GF-D8 (cell line): ENCODE results near the gene CCRL2.
"Not testable (repeated sequence)": the region's sequence is repeated elsewhere in the genome, so short reads cannot be mapped to it uniquely, and the experiment has no call there.

ENCODE experiments used
- DNase-seq: peaks from one replicate; lab custom pipeline; 2025; lab: John Stamatoyannopoulos, UW

CCRL2 gene

DNA sequence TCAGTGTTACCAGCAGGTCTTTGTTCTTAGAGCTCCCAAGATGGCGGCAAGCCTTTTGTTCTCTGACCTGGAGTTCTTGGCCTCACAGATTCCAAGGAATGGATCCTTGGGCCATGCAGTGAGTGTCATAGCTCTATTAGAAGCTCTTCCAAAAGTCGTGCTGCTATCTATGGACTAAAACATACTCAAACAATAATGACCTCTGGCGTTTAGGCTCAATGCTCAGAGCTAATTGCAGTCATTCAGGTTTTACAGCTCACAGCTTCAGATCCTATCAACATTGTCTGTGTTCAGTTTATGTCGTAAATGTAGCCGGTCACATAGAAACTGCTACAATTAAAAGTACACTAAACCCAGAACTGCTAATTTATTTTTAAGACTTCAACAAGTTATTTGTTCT is 22.2 kb downstream of the CCRL2 start:
- no peak for DNase-seq

- no peak for DNase-seq
Measured at GRCh38 chr3:46429671-46430070, 22.6 kb downstream of the CCRL2 start.

DNA sequence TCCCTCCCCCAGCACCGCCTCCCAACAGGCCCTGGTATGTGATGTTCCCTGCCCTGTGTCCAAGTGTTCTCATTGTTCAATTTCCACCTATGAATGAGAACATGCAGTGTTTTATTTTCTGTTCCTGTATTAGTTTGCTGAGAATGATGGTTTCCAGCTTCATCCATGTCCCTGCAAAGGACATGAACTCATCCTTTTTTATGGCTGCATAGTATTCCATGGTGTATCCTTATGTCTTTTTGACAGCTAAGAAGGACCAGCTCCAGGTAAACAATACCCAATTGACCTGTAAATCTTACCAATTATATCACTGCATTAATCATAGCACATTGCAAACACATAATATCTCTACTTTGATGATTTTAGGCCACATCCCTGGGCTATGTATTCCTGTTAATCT is 23.8 kb downstream of the CCRL2 start:
- not testable (repeated sequence) for DNase-seq

DNA sequence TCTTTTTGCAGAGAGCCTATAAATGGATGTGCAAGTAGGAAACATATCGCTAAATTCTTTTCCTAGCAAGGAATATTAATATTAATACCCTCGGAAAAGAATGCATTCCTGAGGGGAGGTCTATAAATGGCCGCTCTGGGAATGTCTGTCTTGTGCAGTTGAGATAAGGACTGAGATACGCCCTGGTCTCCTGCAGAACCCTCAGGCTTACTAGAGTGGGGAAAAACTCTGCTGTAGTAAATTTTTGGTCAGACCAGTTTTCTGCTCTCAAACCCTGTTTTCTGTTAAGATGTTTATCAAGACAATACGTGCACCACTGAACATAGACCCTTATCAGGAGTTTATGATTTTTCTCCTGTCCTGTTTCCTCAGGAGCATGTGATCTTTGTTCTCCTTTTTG is 24.8 kb downstream of the CCRL2 start:
- peak; percentile 69 for DNase-seq

- DNase-seq: peak; percentile 90
Measured at GRCh38 chr3:46433118-46433517, 26.1 kb downstream of the CCRL2 start.

- DNase-seq: no peak
Measured at GRCh38 chr3:46433841-46434240, 26.8 kb downstream of the CCRL2 start.

GRCh38 chr3:46435081-46435726 is 28.1 kb downstream of the CCRL2 start:
- DNase-seq: no peak

- DNase-seq: peak; percentile 32
Measured at GRCh38 chr3:46438831-46439230, 31.8 kb downstream of the CCRL2 start.

- peak; percentile 21 for DNase-seq
Measured at GRCh38 chr3:46440531-46441294, 33.7 kb downstream of the CCRL2 start.

GRCh38 chr3:46442576-46443530 is 35.8 kb downstream of the CCRL2 start:
- peak; percentile 35 for DNase-seq

DNA sequence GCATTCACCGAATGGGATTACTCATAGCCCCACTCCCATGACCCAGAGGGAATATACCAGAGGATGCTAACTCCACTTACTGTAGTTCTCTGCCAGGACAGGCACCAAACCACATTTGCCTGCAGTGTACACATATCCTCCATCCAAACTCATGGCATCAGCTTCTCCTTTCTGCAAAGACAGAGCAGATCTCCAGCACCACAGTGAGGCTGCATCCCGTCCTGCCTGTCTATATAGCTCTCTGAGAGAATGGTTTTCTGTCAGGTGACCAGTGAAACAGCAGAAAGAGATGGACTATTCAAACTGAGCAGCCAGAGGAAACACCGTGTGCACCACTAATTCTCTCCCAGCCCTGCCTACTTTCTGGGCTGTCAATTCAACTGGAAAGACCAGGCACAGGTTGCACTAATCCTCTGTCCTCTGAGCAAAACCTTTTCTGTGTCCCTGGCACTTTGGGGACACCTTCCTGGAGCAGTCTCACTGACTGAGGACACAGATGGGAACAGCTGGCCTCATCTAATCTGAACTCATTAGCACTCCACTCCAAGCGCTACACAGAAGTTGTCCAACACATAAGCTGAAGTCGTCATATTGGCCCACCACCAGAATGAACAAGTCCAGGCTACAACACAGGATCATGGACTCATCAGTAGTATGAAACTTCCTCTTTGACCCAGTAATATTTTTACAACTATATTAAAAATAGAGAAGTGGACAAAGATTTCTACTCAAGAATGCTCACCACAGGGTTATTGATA is 40.3 kb downstream of the CCRL2 start:
- DNase-seq: no peak

- DNase-seq: no peak
Measured at GRCh38 chr3:46448721-46449120, 41.7 kb downstream of the CCRL2 start.

DNA sequence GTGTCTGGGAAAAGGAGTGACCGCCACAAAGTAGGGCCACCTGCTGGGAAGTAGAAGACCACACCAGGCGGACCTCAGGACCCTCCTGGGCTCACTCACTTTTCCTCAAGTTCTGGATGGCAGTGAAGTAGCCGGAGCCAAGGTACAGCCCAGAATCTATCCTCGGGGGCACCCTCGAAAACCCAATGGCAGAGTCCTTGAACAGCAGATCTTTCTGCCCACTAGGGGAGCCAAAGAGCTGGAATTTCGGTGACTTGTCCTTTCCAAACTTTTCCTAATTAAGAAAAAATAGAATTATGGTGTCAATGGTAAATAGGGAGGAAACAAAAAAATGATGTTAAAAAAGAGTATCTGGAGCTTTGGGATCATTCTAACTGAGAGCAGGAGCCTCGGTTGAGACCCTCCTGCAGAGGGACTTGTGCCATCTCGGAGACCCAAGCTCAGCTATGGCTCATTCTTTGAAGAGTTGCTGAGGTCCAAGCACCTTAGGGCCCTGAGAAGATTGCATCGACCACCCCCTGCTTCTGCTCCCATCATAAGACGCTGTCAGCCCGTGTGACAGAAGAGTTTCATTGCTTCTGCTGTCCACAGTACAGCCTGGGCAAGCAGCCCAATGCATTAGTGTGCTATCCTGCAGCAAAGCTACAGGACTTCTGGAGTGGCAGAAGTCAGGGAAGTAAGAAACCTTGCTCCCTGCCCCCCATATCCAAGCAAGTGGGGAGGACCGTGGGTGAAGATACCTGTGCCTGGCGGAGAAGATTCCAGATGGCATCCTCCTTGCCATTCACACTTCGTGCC is 42.9 kb downstream of the CCRL2 start:
- no peak for DNase-seq

GRCh38 chr3:46453526-46454208 is 46.6 kb downstream of the CCRL2 start:
- no peak for DNase-seq

DNA sequence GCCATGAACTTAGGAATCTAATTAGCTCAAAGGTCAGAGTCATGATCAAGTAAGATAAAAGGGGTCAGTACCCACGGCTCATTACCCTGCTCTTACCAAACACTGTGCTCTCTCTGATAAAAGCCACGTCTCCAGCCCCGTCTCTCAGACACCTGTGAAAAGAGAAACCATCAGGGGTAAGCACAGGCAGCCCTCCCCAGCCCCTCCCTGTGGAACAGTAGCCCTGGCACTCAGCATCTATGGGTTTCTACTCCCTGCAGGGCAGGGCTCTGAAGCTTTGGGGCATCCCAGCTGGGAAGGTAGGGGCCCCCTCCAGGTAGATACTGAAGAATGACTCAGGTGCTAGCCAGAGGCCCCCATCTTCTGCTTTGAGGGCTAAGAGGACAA is 47.1 kb downstream of the CCRL2 start:
- no peak for DNase-seq

GRCh38 chr3:46454606-46455005 is 47.5 kb downstream of the CCRL2 start:
- no peak for DNase-seq

DNA sequence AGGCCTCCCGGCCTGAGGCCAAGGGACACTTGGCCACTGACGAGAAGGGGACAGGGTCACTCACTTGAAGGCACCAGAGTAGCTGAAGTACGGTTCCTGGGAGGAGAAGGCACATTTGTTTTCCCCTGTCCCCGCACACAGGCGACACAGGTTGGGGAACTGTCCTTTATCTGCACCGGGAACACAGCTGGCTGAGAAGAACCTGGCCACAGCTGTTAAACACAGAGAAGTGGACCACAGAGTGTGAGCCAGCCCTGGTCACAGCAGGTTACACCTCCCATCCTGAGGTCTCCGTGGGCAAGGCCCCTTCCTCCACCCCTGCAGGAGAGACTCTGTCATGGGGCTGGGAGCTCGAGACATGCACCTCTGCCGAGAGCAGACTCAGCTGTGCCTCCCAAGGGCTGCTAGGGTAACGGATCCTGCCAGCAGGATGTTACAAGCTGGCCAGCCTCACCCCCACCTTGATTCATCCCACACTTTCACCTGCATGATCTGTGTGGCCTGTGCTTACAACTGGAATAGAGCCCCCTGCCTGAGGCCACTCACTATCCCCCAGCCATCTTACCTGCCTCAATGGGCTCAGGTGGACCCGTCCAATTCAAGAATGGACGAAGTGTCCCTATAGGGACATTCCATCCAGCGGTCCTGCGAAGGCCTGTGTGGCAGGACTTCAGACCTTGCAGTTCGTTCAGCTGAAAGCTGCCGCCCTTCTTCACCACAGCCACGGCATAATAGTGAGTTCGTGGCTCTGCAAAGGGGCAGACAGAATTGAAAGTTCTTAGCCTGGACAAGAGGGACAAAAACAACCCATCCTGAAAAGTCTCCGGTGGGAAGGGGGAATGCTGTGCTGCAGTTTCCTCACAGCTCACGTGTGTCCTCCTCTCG is 48.4 kb downstream of the CCRL2 start:
- DNase-seq: no peak

- DNase-seq: no peak
Measured at GRCh38 chr3:46456118-46456517, 49.1 kb downstream of the CCRL2 start.
